BLaER1 treated with 17β-estradiol and CSF1 and Interleukin-3, amounts not matched to agents 10 nM and 100 nM (cell line): ENCODE results near the gene FAM186B.
A peak's percentile ranks its signal among the peaks of the same experiment; 100 is the strongest.

Experiments used
- H3K27ac ChIP-seq, 11 experiments: shearing (Covaris generic); formaldehyde crosslinking; 2 replicates each; pipeline ENCODE4 v1.8.1; 2022
- H3K27me3 ChIP-seq, 11 experiments: shearing (Covaris generic); formaldehyde crosslinking; 2 replicates each; pipeline ENCODE4 v1.8.1; 2022
- H3K36me3 ChIP-seq, 11 experiments: shearing (Covaris generic); formaldehyde crosslinking; 2 replicates each; pipeline ENCODE4 v1.8.1; 2022
- H3K4me1 ChIP-seq, 10 experiments: shearing (Covaris generic); formaldehyde crosslinking; 2 replicates each; pipeline ENCODE4 v1.8.1; 2022
- H3K4me2 ChIP-seq, 11 experiments: shearing (Covaris generic); formaldehyde crosslinking; 2 replicates each; pipeline ENCODE4 v1.8.1; 2022
- H3K4me3 ChIP-seq, 10 experiments: shearing (Covaris generic); formaldehyde crosslinking; 2 replicates each; pipeline ENCODE4 v1.8.1; 2022
- H3K9ac ChIP-seq, 11 experiments: shearing (Covaris generic); formaldehyde crosslinking; 2 replicates each; pipeline ENCODE4 v1.8.1; 2022
- H3K9me3 ChIP-seq, 11 experiments: shearing (Covaris generic); formaldehyde crosslinking; replicated peaks in 1 of 11; 2 replicates each; pipeline ENCODE4 v1.8.1; 2022
- H4K20me1 ChIP-seq, 11 experiments: shearing (Covaris generic); formaldehyde crosslinking; 2 replicates each; pipeline ENCODE4 v1.8.1; 2022
- Cebpa-rat ChIP-seq, 11 experiments: shearing (Covaris generic); IDR thresholded peaks; 2 replicates each; pipeline ENCODE4 v1.8.1; 2022

The FAM186B gene

GRCh38 chr12:49632401-49632800 is 27.0 kb upstream of the FAM186B start:
- Histone ChIP-seq H3K4me1 (peaks cover 4 to 22% (median 12%) of the 10 kb centered on the region in 10 experiments), H4K20me1 (no peaks in the 10 kb centered on the region; a peak in 1 of 22 replicates), H3K4me2 (no peak overlapping the region), H3K4me3 (no peak overlapping the region), H3K36me3 (peaks cover 0 to 15% (median 0%) of the 10 kb centered on the region in 11 experiments; a peak in 4 of 22 replicates), H3K9me3 (no peaks in the 10 kb centered on the region), H3K9ac (no peak overlapping the region), H3K27me3 (no peaks in the 10 kb centered on the region), H3K27ac (no peak overlapping the region)
- no peak for TF ChIP-seq Cebpa-rat (IDR thresholded peaks at IDR 0.05)

GRCh38 chr12:49631336-49631907 is 26.0 kb upstream of the FAM186B start:
- Histone ChIP-seq H3K4me3 (no peak overlapping the region), H3K27me3 (no peaks in the 10 kb centered on the region), H3K36me3 (peaks cover 0 to 15% (median 0%) of the 10 kb centered on the region in 11 experiments; a peak in 4 of 22 replicates), H3K27ac (no peak overlapping the region), H3K4me1 (peaks cover 0 to 12% (median 2%) of the 10 kb centered on the region in 10 experiments; a peak in 11 of 20 replicates), H3K9ac (no peak overlapping the region), H3K4me2 (no peak overlapping the region), H4K20me1 (no peaks in the 10 kb centered on the region; a peak in 1 of 22 replicates), H3K9me3 (no peaks in the 10 kb centered on the region)
- TF ChIP-seq Cebpa-rat (IDR thresholded peaks at IDR 0.05): no peak

- Histone ChIP-seq H3K4me3 (no peak overlapping the region), H3K4me1 (peaks cover 11 to 29% (median 21%) of the 10 kb centered on the region in 10 experiments; a peak in 19 of 20 replicates), H3K9ac (no peak overlapping the region), H3K9me3 (no peaks in the 10 kb centered on the region), H3K27ac (no peak overlapping the region), H3K27me3 (no peaks in the 10 kb centered on the region), H3K4me2 (no peak overlapping the region), H4K20me1 (no peaks in the 10 kb centered on the region; a peak in 1 of 22 replicates), H3K36me3 (peaks cover 0 to 6% (median 0%) of the 10 kb centered on the region in 11 experiments; a peak in 3 of 22 replicates)
- no peak for TF ChIP-seq Cebpa-rat (IDR thresholded peaks at IDR 0.05)
Observed at GRCh38 chr12:49627752-49628360, 22.4 kb upstream of the FAM186B start.

GRCh38 chr12:49626836-49627235 is 21.4 kb upstream of the FAM186B start:
- peaks cover 18 to 39% (median 31%) of the 10 kb centered on the region in 10 experiments for H3K4me1 ChIP-seq
- TF ChIP-seq Cebpa-rat (IDR thresholded peaks at IDR 0.05): no peak
- no peaks in the 10 kb centered on the region; a peak in 1 of 22 replicates for H4K20me1 ChIP-seq
- peaks cover 0 to 2% (median 0%) of the 10 kb centered on the region in 11 experiments; a peak in 2 of 22 replicates for H3K36me3 ChIP-seq
- H3K27me3 ChIP-seq: no peaks in the 10 kb centered on the region
- H3K27ac ChIP-seq: no peak overlapping the region
- H3K9me3 ChIP-seq: no peaks in the 10 kb centered on the region
- no peak overlapping the region for H3K4me2 ChIP-seq
- no peak overlapping the region for H3K4me3 ChIP-seq
- H3K9ac ChIP-seq: no peak overlapping the region

- no peaks in the 10 kb centered on the region for H3K36me3 ChIP-seq
- TF ChIP-seq Cebpa-rat (IDR thresholded peaks at IDR 0.05): no peak
- H3K27ac ChIP-seq: peak overlapping the region in 2 of 11 experiments; percentile 35 to 49; a peak in 4 of 22 replicates
- H3K9ac ChIP-seq: no peak overlapping the region
- no peak overlapping the region for H3K4me2 ChIP-seq
- peaks cover 23 to 44% (median 36%) of the 10 kb centered on the region in 10 experiments for H3K4me1 ChIP-seq
- peaks cover 0 to 4% (median 0%) of the 10 kb centered on the region in 11 experiments; a peak in 5 of 22 replicates for H3K27me3 ChIP-seq
- no peaks in the 10 kb centered on the region; a peak in 1 of 22 replicates for H4K20me1 ChIP-seq
- H3K9me3 ChIP-seq: no peaks in the 10 kb centered on the region
- no peak overlapping the region for H3K4me3 ChIP-seq
Observed at GRCh38 chr12:49626169-49626835, 20.9 kb upstream of the FAM186B start.

GRCh38 chr12:49624921-49625577 is 19.6 kb upstream of the FAM186B start:
- no peaks in the 10 kb centered on the region for H3K9me3 ChIP-seq
- no peak overlapping the region for H3K4me3 ChIP-seq
- no peaks in the 10 kb centered on the region for H3K36me3 ChIP-seq
- no peaks in the 10 kb centered on the region for H4K20me1 ChIP-seq
- H3K9ac ChIP-seq: no peak overlapping the region
- peak overlapping the region in 9 of 11 experiments; percentile 31 to 78 (median 62); a peak in 15 of 22 replicates for H3K4me2 ChIP-seq
- H3K27me3 ChIP-seq: peaks cover 0 to 9% (median 0%) of the 10 kb centered on the region in 11 experiments; a peak in 5 of 22 replicates
- peak in 2 of 11 experiments; percentile 30; a peak in 1 of 22 replicates for TF ChIP-seq Cebpa-rat (IDR thresholded peaks at IDR 0.05)
- H3K27ac ChIP-seq: peak overlapping the region in 4 of 11 experiments; percentile 10 to 49 (median 32); a peak in 6 of 22 replicates
- peaks cover 25 to 57% (median 42%) of the 10 kb centered on the region in 10 experiments for H3K4me1 ChIP-seq

GRCh38 chr12:49623142-49623904 is 17.9 kb upstream of the FAM186B start, which contains the start of gene PRPF40B:
PRPF40B (plus strand) TSS chr12:49623561; CDS start chr12:49623591, 30 bp downstream.
- Histone ChIP-seq H3K27me3 (peaks cover 0 to 9% (median 0%) of the 10 kb centered on the region in 11 experiments; a peak in 5 of 22 replicates), H3K9ac (peak within 1 kb of the TSS; percentile 38 to 78 (median 73)), H4K20me1 (no peaks in the 10 kb centered on the region), H3K4me1 (peaks cover 16 to 54% (median 40%) of the 10 kb centered on the region in 10 experiments), H3K4me2 (peak within 1 kb of the TSS; percentile 88 to 100 (median 99)), H3K4me3 (peak within 1 kb of the TSS; percentile 47 to 70 (median 63)), H3K27ac (peak within 1 kb of the TSS; percentile 27 to 75 (median 66); a peak in 21 of 22 replicates), H3K36me3 (no peaks in the 10 kb centered on the region), H3K9me3 (no peaks in the 10 kb centered on the region)
- TF ChIP-seq Cebpa-rat (IDR thresholded peaks at IDR 0.05): no peak
